Ishikawa (cell line): ENCODE results near the gene CCDC70.

Experiments
- CEBPB ChIP-seq: IDR thresholded peaks from 2 replicates; pipeline ENCODE4 v1.6.1; 2012
- CREB1 ChIP-seq: IDR thresholded peaks from 2 replicates; pipeline ENCODE4 v1.6.1; 2012; ENCODE audit warnings: low read depth
- EGR1 ChIP-seq: IDR thresholded peaks from 2 replicates; pipeline ENCODE4 v1.6.1; 2012
- EP300 ChIP-seq: IDR thresholded peaks from 2 replicates; pipeline ENCODE4 v1.6.1; 2012; ENCODE audit warnings: borderline replicate concordance
- FOXM1 ChIP-seq: IDR thresholded peaks from 2 replicates; pipeline ENCODE4 v1.6.1; 2012; ENCODE audit warnings: low read depth, borderline replicate concordance
- TCF12 ChIP-seq: IDR thresholded peaks from 2 replicates; pipeline ENCODE4 v1.6.1; 2012; ENCODE audit warnings: low read depth
- USF1 ChIP-seq: IDR thresholded peaks from 2 replicates; pipeline ENCODE4 v1.6.1; 2012
- ZBTB7A ChIP-seq: IDR thresholded peaks from 2 replicates; pipeline ENCODE4 v1.6.1; 2012; ENCODE audit warnings: low read depth
- TF ChIP-seq, protein P1 (sequence below): IDR thresholded peaks from 2 replicates; pipeline ENCODE4 v1.6.1; 2012; ENCODE audit warnings: low read depth, mild to moderate bottlenecking
- TF ChIP-seq, protein P2 (sequence below): IDR thresholded peaks from 2 replicates; pipeline ENCODE4 v1.6.1; 2012

DNA sequence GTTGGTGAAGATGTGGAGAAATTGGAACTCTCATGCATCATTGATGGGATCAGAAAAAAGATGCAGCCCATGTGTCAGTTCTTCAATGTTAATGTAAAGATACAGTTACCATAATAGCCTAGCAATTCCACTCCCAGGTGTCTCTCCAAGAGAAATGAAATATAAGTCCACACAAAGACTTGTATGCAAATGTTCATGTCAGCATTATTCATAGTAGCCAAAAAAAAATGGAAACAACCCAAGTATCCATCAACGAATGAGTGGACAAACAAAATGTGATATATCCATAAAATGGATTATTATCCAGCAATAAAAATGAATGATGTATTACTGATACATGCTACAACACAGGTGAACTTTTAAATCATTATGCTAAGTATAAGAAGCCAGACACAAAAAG is 38.7 kb downstream of the CCDC70 start:
- TF ChIP-seq, protein P1, sequence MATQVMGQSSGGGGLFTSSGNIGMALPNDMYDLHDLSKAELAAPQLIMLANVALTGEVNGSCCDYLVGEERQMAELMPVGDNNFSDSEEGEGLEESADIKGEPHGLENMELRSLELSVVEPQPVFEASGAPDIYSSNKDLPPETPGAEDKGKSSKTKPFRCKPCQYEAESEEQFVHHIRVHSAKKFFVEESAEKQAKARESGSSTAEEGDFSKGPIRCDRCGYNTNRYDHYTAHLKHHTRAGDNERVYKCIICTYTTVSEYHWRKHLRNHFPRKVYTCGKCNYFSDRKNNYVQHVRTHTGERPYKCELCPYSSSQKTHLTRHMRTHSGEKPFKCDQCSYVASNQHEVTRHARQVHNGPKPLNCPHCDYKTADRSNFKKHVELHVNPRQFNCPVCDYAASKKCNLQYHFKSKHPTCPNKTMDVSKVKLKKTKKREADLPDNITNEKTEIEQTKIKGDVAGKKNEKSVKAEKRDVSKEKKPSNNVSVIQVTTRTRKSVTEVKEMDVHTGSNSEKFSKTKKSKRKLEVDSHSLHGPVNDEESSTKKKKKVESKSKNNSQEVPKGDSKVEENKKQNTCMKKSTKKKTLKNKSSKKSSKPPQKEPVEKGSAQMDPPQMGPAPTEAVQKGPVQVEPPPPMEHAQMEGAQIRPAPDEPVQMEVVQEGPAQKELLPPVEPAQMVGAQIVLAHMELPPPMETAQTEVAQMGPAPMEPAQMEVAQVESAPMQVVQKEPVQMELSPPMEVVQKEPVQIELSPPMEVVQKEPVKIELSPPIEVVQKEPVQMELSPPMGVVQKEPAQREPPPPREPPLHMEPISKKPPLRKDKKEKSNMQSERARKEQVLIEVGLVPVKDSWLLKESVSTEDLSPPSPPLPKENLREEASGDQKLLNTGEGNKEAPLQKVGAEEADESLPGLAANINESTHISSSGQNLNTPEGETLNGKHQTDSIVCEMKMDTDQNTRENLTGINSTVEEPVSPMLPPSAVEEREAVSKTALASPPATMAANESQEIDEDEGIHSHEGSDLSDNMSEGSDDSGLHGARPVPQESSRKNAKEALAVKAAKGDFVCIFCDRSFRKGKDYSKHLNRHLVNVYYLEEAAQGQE, result no peak
- TF ChIP-seq FOXM1 (no peak), EP300 (no peak), ZBTB7A (no peak), CEBPB (no peak), CREB1 (no peak), EGR1 (no peak), TCF12 (no peak), USF1 (no peak)
- TF ChIP-seq, protein P2, sequence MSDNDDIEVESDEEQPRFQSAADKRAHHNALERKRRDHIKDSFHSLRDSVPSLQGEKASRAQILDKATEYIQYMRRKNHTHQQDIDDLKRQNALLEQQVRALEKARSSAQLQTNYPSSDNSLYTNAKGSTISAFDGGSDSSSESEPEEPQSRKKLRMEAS, result no peak
